NCI-H2107 treated with DMSO at 0.1 percent for 48 hours (cell line): Measurements from ENCODE around the gene GRHL3.

Experiments
- DNase-seq: peaks from one replicate; lab custom pipeline; 2025; ENCODE audit not compliant: unreplicated experiment; lab: John Stamatoyannopoulos, UW

Gene GRHL3

DNA sequence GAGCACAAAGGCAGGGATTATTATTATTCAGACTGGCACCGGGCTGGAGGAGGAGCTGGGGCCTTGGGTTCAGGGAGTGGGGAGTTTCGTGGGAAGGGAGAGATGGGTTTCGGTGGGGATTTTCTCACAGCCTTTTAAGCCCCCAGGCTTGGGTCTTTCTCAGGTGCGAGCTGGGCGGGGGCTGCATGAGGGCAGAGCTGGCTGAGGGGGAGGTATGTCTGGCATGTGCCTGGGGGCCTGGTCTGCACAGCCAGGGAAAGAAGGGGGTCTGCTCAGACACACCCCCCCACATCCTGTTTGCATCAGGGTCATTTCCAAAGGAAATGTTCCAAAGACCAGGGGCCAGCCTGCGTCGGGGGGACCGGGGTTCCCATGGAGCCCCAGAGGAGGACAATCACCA lies 21.6 kb downstream of the GRHL3 start:
- no peak for DNase-seq

DNA sequence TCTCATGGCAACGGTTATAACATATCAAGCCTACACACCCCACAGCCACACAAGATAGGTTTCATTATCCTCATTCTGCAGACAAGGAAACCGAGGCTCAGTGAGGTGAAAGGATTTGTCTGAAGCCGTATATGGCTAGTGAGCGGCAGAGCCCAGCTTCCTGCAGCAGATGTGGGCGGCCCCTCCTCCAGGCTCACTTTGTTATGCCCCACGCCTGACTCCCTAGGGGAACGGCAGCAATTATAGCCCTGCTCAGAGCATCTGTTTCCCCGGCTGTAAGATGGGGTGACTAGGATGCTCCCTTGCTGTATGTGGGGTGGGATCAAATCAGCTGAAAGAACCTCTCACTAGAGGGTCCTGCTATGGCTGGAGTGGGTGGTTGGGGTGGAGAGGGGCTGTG lies 22.1 kb downstream of the GRHL3 start:
- DNase-seq, result peak; percentile 27

DNA sequence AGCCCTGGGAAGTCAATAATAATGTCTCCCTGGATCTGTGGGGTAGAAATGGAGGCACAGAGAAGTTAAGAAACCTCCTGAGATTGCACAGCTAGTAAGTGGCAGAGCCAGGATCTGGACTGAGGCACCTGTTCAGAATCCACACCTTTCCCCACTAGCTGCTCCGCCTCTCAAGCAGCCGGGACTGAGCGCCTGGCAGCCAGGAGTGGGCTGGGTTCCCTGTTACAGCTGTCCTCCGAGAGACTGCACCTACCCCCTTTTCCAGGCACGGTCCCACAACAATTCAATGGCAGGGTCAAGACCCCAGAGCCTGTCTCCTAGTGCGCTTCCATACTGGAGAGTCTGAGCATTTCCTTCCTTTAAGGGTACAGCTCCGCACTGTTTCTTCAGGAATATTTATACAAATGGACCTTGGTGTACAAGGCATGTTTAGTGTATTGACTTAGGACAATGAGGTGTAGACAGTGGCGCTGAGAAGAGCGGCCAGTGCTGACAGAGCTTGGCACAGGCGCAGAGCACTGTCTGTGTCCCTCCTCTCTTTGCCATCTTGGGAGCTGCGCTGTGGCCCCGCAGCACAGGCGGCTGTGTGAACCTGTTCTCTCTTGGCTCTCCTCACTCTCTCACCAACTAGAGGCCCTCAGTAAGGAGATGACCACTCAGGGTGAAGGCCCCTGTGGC lies 24.4 kb downstream of the GRHL3 start:
- no peak for DNase-seq

DNA sequence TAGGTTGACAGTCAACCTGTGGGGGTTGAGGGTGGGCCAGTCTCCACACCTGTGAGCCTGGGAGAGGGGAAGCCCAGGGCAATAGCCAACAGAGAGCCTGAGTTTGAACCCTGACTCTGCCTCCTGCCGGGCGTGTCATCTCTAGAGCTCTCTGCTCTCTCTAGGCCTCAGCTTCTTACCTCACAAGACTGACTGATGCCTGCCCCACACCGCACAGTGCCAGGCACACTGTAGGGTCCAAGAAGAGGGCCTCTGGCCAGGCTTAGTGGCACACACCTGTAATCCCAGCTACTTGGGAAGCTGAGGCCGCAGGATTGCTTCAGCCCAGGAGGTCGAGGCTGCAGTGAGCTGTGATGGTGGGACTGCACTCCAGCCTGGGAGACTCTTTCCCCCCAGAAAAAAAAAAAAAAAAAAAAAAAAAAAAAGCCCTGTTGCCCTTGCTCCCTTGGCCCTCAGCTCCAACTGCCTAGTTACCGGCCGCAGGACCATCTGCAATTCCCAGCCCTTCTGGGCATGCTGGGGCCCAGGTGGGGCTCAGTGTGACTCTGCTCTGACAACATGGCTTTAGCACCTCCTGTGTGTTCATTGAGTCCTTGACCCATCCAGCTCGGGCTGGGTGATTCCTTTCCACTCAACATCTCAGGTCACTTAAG lies 25.1 kb downstream of the GRHL3 start:
- DNase-seq, result no peak

DNA sequence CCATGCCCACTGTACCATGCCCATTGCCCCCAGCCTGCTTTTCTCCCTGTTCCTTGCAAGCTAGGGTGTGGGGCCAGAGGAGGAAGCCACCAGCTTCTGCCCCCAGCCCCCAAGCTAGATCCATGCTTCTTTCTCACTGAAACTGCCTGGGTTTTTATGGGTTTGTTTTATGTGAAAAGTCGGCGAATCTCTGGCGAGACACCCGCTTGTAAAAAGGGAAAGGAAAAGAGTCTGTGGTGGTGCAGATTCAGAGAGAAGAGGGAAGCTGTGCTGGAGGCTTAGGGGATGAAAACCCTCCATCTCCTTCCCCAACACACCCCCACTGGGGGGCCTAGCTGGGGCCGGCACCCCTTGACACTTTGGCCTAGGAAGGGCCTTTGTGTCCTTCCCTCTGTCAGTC lies 26.2 kb downstream of the GRHL3 start:
- DNase-seq, result no peak

DNA sequence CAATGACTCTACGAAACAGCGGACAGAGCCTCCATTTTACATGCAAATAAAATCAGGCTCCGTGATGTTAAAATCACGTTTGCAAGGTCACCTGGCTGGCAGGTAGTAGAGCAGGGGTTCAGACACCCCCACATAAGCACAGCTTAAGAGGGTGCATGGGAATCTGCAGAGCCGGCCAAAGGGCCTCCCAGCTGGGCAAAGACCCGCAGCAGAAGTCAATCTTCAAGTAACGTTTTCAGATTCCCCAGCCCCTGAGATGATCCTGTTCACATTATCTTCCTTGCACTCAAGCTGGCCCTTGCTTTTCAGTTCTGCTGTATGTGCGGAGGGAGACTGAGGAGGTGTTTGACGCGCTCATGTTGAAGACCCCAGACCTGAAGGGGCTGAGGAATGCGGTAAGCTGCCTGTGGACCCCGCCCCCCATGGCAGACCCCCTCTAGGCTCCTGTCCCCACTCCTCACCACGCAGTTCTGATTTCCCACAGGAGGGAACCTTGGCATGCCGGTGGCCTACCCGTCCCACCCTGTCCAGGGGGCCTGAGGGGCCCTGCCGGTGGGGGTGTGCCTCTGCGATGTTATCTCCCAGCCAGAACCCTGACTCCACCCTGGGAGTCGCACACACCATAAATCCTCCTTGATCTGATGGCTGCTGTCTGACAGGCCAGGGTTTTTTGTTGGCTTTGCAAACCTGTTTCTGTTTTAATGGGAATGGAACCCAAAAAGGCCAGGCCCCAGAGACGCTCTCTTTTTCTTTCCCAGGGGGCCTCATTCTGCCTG lies 28.2 kb downstream of the GRHL3 start:
- DNase-seq, result no peak

DNA sequence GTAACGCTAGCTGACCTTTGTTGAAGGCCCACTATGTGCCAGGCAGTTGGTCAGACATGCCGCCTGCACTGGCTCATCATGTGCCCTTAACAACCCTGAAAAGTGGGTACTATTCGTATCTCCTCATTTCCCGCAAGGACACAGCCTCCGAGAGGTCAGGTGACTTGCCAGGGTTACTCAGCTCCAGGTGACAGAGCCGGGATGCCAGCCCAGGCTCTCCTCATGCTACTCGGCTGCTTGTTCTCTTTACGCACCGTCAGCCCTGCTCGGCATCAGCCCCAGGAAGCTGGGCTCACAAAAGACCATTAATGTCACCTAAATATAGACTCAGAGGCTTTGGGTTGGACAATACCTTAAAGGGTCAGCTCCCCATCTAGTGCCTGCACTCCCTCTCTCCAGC lies 29.0 kb downstream of the GRHL3 start:
- DNase-seq, result no peak

DNA sequence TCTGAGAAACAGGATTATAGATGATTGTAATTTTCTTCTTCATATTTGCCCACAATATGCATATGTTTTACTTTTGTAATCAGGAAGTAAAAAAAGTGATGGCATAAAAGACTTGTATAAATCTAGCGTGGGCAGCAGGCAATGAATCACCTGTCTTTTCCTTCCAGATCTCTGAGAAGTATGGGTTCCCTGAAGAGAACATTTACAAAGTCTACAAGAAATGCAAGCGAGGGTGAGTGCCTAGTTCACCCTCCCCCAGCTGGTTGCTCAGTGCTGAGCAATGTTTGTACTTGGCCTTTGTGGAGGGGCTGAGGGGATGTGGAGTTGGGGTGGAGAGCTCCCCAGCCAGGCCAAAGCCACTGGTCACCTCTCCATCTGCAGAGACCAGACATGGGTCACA lies 30.7 kb downstream of the GRHL3 start:
- DNase-seq, result no peak

DNA sequence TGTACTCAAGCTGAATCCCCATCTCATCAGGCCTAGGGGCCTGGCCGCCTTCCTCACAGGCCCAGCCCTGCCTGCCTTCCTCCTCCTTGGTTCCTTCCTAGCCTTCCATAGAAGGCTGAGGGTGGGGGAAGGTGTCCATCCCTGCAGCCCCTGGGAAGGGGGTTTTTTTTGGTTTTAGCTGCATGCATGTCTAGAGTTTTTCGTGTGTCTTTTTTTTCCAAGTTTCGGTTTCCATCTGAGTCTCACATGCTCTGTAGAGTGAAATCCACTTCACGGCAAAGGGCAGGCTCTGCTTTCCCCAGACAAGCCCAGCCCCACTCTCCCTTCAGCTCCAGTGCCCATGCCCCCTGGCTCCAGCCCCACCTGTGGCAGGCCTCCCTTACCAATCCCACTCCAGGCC lies 32.1 kb downstream of the GRHL3 start:
- DNase-seq, result no peak

DNA sequence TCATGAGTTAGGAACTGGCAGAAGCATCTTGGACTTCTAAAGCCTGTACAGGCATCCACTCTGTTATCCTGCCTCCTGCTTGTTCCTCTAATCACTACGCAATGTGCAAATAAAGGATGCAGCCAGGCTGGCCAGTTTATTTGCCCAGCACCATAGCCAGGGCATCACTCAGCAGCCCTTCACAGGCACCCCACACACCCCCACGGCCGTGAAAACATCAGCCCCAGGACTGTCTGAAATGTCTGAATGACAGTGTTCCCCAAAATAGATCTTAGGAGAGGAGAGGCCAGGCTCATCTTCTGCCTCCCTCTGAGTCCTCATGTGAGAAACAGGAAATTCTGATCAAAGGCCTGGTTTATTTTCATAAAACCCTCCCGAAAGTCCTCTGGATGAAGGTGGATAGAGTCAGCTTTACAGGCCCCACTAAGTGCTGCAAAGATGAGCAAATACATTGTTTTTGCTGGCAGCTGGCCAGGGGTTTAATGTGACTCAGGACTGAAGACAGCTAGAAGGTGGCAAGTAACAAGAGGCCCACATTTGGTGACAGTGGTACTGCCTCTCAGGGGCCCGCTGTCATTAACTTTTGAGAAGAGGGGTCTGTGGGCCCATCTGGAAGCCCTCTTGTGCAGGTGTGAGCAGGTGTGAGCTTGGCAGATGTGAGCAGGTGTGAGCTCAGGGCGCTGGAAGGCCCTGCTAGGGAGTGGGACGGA lies 32.9 kb downstream of the GRHL3 start:
- DNase-seq, result no peak

DNA sequence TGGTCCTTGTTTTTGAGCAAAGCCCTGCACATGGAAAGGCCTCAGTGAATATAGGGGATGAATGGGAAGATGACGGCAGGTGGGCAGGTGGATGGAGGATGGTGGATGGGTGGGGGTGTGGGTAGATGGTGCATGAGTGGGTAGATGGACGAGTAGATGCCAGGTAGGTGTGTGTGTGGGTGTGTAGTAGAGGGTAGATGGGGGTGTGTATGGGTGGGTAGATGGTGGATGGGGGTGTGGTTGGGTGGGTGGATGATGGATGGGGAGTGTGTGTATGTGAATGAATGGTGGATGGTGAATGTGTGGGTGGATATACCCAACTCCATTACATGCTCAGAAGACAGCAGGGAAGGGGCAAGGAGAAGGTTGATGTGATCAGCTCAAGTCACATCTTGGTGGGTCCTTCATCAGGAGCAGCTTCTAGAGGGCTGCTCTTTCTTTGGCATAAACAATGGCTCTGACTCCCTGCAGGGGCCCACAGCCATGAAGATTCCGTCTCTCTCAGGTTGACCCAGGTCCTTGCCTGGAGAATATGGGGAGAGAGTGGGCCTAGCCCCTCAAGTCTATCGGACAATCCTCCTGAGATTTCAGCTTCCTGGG lies 34.2 kb downstream of the GRHL3 start:
- DNase-seq, result no peak

DNA sequence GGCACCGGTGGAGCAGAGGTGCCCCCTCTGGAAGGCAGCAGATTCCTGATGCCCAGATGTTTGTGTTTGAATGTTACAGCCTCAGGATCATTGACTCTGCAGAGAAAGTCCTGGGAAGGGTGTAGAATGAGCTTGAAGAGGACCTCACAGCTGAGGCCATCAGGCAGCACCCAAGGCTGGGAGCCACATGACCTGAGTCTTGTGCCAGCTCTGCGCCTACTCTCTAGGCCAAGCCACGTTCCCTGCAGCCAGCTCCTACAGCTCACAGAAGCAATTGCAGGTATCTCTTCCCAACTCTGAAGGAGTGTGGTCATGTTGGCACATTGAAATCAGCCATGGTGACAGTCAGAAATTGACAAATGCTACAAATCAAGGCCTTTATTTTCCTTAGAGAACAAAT lies 36.3 kb downstream of the GRHL3 start:
- DNase-seq, result no peak

DNA sequence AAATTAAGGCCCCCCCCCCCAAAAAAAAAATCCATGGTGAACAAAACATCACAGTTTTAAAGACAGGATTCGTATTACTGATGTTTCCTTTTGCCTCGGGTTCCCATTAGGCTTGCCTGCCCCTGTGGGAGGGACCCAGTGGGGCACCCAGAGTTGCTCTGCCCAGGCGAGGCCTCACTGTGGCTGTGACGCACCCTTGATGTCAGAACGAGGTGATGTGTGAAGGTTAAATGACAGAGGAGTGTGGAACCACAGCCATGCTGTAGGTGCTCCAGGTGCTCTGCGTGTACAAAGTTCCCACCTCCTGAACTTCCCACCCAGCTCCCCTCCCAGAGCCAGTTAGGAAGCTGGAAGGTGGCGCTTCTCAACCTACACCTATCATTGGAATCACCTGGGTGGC lies 37.9 kb downstream of the GRHL3 start:
- DNase-seq, result no peak

DNA sequence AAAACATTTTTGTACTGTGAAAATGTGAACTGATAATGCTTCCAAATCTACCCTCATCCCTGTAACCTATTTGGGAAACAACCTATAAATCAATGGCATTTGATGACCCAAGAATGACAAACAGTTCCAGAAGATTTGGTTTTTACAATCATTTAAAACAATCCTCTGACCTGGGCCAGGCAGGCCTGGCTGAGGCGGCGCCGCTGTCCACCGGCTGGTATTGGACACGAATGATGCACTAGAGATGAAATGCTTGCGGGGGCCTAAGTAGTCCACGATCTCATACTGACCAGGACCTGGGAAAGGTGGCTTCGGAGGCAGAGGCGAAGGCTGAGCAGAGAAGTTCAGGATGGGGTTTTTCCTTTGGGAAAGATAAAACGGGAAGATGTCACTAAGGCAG lies 41.5 kb downstream of the GRHL3 start:
- no peak for DNase-seq

DNA sequence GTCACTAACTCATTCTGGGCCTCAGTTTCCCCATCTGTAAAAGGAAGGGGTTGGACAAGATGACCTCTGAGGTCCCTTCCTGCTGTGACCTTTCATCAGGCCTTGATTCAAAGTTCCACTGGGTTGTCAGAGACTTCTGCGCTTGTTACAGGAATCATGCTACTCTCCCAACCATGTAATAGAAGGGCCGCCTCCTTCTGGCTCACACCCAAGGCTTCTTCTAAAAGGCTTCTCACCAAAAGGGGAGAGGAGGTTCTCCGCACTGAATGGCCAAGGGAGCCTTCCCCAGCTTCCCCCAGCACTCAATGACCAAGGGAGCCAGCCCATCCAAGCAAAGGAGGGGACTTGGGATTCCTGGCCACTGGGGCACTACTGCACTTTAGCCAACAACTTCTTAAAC lies 42.7 kb downstream of the GRHL3 start:
- DNase-seq, result no peak

DNA sequence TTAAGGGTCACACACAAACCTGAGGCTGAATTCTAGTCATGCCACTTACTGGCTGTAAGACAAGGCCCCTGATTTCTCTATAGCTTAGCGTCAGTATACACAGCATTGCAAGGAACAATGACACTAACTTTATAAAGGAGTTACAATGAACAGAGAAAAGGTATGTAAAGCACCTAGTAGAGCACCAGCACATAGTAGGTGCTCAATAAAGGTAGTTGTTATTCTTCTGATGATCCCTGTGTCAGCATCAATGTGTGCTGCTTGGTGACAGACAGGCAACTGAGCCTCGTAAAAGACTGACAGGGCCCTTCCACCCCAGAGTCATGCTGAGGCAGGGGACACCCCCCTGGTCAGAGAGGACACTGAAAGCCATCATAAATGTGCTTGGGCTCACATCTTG lies 43.2 kb downstream of the GRHL3 start:
- no peak for DNase-seq

DNA sequence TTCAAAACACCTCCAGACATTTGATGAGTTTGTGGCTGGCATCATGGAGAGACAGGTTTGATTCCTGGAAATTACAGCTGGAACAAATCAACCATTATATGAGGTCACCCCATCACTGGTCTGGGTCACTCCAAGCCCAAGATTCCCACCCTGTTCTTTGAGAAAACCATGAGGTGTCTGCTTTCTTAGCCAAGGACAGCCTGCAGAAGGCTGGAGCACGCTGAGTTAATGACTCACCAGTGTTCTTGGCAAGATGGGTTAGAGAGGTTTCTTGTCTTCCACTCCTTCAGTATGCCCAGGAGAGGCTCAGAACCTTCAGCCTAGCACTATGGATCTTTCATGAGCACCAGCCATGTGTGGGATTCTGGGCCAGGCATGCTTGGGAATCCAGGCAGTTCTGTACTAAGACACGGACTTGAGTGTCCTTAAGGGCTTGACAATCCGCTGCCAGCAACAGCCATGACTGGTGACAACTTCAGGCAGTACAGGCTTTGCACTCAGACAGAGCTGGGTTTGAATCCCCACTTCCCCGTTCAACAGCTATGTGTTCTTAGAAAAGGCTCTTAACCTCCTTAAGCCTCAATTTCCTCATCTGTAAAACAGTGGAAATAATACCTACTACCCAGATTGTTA lies 43.9 kb downstream of the GRHL3 start:
- no peak for DNase-seq

DNA sequence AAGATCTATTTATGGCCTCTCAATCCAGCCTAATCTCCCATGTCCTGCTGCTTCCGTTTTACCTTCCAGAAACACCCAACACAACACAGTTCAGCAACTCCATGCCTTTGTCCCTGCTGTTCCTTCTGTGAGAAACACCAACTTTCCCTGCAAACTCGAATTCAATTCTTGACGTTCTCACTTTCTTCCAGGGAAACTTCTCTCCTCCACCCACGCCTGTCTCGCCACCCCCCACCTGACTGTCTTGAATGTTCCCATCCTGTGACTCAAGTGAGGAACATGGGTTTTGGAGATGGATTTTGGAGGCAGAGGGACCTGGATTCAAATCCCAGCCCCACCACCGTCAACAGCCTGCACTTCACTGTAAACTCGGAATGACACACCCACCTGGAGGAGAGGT lies 44.8 kb downstream of the GRHL3 start:
- no peak for DNase-seq

DNA sequence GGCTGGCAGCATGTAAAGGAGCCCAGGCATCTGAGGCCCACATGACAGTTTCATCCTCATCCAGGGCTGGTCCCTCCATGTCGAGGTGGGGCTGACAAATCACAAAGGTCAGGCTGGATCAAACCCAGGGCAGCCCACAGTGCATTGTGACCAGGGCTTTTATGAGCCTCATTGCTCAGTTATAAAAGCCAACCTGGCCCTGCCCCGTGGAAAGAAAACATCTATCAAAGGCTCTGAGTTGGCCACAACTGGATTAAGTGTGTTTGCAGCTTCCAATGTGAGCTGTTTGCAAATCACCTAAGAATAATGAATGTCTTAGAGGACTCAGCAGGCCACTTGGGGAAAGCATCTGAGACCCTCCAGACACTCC lies 45.4 kb downstream of the GRHL3 start:
- DNase-seq, result no peak

DNA sequence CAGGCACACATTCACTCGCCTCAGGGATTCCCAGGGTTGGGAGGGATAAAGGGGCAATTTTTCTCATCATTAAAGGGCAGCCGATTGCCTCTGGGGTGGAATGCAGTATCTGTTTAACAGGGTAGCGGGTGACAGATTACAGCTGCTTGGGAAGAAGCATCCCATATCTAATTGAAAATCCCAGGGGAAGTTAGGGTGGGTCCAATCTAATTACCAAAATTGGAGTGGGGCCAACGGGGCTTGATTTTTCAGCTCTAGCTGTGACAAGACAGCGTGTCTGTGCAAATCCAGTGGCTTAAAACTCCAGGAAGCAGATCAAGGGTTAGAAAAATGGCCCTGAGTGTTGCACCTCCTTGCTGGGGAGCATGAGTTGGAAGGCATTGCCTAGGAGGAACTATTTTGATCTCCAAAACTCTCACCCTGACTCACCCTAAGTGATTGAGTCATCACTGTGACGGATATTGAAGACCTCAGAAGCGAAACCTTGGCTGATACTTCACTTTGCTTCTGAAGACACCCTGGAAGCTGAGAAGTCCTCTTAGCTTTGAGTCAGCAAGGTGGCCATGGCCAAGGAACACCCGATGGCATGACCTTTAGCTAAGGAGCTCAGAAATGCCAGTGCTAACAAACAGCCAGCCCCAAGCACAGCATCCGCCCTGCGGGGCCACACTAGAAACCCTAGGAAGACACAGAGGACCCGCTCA lies 46.0 kb downstream of the GRHL3 start:
- no peak for DNase-seq
